Subcutaneous adipose tissue (tissue), 4 donors: ENCODE data around the gene PRELID3B. TPM values are rescaled to one million over a fixed set of nuclear protein-coding genes. Genes with fewer than 3 reads are reported as not detected.

Source experiments
- CTCF ChIP-seq: fragments of 450-650 bp; IDR thresholded peaks from one replicate; pipeline ENCODE4 v1.5.1; 2016; ENCODE audit warnings: low read depth, mild to moderate bottlenecking, control low read depth, antibody characterized with exemption, moderate library complexity
- total RNA-seq, 4 donors: library from RNA; depleted of rRNA; stranded (reverse); fragments of >200 nt; gene quantifications; one replicate each; pipeline ENCODE4 v1.1.0, GENCODE V29; 2016

Gene PRELID3B
- total RNA-seq, 4 donors from 2014 or later: 39.2 to 83.2 (median 46.3) TPM

DNA sequence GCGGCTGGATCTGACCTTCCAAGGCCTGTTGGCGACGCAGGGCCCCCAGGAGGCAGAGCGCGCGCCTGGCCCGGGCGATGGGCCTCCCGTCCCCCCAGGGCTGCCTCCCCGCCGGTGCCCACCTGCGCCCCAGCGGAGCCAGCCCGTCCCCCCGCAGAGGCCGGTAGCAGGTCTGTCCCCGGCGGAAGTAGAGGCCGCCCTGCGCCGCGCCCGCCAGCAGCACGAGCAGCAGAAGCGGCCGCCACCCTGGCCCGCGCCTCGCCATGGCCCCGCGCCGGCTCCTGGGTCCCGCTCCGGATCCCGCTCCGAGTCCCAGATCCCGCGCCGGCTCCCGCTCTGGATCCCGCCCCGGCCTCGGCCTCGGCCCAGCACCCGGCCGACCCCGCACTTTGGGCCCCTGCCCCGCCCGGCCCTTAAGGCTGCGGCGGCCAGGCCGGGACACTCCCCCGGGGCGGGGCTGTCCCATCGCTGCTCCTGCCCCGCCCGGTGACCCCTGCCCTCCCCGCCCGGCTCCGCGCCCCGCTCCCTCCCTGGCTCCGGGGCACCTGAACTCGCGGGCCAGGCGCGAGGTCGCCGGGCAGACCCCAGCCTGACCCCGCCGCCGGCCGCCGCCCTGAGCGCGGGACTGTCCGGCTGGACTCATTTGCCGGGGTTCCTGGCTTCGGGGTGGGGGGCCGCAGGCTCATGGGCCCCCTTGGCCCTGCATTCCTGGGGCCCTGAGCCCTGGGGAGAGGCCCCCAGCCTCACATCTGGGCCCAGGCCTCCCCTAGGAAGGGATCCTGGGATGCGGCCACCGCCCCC lies 35.5 kb downstream of the PRELID3B start, which contains the start of gene CTSZ:
CTSZ (minus strand) TSS at position 391 of the 801 bp plus-strand sequence; CDS start at position 265, 126 bp downstream.
- TF ChIP-seq CTCF: no peak

DNA sequence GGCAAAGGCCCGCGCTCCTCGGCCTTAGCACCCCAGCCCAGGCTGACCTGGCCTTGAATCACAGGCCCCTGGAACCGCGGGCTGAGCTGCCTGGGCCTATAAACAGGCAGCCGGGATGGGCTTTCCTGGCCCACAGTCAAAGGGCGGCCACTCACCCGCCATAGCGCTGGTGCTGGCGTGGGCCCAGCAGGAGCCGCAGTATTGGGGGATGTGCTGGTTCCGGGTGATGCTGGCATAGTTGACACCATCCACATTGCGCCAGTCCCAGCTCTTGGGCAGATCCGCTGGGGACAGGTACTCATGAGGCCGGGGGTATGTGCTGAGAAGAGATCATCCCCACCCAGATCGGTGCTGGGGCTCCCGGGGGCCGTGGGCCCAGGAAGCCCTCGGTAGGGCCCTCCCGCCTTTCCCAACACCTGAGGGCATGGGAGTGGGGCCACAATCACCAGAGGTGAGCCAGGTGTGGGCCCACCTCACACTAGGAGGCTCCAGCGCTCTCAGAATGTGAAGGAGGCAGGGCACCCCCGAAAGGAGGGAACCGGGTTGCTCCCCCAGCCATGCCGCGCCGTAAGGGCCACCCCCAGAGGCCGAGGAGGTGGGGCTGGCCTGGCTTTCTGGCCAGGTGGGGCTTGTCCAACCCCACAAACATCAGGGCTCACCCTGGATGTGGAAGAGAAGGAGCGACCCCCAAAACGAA lies 36.3 kb downstream of the PRELID3B start:
- TF ChIP-seq CTCF: no peak

DNA sequence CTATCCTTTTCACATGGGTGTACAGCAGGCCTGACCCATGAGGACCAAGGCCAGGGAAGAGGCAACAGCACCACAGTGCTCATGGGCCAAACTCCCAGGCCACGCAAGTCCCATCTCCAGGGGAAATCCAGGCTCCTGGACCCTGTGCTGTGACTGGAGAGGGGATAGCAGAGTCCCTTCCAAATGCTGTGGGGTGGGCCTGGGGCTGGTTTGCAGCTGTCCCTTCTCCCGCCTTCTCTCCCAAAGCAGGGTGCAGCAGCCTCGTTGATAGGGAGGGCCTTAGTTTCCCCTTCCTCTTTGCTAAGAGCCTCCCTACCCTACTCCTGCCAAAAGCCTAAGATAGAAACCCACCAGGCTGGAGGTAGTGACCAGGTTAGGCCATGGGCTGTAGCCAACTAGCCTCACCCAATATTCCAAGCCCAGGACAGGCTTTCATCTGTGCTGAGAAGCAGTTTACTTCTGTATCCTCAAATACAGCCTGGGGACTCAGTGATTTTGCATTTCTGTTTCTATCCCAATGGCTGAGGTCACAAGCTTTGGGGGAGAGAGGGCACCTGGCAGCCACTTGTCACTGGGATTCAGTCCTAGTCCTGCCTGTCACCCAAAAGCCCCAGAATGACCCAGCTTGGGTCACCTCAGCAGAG lies 36.9 kb downstream of the PRELID3B start:
- TF ChIP-seq CTCF: no peak

GRCh38 chr20:59004763-59005522 lies 37.6 kb downstream of the PRELID3B start:
- no peak for TF ChIP-seq CTCF

DNA sequence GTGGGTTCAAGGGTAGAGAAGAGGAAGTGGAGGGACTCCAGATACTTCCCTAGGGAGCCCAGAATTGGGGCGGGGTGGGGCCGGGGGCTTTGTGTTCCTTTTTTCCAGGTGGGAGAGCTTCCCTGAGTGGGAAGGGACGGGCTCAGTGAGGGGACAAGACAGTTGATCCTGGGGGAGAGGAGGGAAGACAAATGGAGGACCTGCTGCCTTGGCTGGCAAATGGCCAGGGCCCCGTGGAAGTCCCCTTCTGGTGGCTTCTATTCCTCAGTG lies 38.2 kb downstream of the PRELID3B start:
- no peak for TF ChIP-seq CTCF

DNA sequence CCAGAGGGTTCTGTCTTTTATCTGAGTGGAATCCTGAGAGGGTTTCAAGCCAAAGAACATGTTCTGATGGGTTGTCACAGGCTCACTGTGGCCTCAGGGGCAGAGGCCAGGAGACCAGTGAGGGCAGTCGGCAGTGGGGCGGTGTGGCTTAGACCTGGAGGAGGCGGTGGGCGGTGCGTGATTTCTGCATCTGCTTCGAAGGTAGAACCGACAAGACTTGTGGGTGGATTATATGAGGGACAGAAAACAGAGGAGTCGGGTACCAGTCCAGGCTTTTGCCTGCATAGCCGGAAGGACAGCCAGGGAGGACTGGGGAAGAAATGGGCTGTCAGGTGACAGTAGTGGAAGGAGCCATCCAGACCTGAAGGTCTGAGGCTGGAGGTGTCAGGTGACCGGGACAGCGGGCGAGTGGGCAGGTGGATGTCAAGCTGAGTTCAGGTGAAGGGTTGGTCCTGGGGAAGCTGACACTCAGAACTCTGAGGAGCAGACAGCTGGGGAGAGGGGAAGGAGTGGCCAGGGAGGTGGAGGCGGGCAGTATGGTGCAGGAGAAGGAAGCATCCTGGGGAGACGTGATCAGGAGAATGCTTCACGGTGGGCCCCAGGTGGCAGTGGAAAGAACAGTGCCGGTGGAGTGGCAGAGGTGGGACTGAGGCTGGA lies 38.6 kb downstream of the PRELID3B start:
- no peak for TF ChIP-seq CTCF
